Fibroblast of gingiva (primary cell): Measurements from ENCODE around the gene CDX1.

Experiments
- DNase-seq: peaks from one replicate; pipeline ENCODE4 v3.0.0-alpha.2; 2011; ENCODE audit warnings: low read depth

Gene CDX1

DNA sequence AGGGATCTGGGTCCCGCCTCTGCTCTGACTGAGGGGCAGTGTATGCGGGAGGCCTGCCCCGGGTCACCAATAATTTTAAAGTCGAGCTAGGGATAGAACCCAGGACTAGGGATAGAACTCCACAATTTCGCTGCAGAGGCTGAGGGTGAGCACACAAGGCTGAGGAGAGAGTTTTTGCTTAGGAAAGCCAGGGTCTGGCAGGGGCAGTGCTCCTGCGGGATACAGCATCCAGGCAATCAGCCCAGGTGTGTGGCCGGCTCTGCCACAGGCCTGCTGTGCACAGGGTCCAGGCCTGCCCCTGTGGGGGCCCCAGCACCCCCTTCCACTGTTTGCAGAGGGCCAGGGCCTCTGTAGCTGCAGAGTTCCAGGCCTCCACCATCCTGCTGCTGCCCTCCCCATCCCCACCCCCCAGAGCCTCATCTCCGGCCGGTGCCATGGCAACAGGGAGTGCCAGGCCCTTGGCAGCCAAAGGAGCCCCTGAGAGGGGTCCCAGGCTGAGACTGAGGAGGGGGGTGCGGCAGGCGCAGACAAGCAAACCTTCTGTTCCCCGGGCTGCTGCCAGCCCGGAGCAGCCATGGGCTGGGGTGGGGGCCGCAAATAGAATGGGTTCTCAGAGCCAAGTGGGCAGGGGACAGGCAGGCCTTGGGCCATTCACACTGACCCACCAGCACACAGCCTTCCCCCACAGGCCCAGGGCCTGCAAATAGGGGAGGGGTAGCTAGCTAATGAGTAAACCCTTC is 19.5 kb upstream of the CDX1 start:
- DNase-seq, result no peak

DNA sequence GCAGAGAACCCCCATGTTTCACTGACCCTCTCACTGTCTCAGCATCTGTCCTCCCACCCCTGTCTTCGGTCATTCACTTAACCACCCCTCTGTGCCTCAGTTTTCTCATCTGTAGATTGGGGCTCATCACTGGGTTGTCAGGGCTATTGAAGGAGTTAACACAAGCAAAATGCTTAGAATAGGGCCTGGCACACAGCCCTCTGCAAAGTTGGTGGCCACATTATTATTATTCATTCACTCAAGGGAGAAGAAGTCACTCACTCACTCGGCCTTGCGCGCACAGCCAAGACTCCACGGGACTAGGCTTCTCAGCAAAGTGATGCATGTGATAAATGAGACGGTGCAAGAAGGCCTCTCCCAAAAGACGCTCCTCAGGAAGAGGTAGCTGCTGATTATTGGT is 18.9 kb upstream of the CDX1 start:
- peak; percentile 42 for DNase-seq

DNA sequence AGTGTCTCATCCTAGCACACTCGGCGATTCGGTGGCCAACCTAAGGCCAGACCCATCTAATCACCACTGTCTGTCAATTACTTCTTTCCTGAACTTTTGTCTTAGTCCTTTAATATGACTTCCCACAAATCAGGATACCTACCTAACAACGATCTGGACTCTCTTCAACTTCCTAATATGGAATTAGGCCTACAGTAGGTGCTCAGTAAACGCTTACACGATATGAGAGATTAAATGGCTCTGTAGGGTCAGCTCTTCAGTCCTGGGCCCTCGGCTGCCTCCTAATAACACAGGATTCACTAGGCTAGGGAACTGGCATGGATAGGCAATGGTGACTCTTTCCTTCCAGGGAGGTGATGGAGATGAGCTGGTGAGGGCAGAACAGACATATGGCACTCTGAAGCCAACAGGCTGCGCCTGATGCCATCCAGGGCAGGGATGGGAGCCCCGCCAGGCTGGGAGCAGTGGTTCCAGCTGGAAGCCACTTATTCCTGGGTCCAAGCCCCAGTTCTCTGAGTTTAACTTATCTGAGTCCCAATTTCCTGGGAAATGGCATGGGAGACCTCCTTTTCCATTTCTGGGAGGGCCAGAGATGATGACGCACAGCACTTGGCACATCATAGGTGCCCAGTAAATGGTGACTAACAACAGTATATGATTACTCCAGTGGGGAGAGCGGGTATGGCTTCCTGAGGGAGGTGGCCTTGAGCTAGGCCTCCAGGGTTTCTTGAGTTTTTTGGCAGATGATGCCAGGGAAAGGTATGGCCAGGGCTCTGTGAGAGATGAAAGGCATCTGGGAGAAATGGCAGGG is 18.3 kb upstream of the CDX1 start:
- DNase-seq, result peak; percentile 82

DNA sequence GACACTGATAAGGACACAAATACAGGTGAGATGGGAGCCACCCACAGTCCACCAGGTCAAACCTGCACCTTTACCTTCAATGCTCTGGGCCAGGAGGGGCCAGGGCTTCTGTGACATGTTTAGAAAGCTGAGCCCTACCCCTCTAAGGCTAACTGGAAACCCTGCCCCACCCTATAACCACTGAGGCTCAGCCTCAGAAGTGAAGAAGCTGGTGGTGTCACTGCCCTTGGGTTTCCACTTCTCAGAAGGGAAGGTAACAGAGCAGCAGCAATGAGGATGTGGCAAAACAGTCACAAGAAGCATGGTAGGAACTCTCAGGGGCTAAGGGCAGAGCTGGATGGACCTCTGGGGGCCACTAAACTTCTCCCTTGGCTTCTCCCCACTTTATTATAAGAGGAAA is 17.0 kb upstream of the CDX1 start:
- DNase-seq, result no peak

DNA sequence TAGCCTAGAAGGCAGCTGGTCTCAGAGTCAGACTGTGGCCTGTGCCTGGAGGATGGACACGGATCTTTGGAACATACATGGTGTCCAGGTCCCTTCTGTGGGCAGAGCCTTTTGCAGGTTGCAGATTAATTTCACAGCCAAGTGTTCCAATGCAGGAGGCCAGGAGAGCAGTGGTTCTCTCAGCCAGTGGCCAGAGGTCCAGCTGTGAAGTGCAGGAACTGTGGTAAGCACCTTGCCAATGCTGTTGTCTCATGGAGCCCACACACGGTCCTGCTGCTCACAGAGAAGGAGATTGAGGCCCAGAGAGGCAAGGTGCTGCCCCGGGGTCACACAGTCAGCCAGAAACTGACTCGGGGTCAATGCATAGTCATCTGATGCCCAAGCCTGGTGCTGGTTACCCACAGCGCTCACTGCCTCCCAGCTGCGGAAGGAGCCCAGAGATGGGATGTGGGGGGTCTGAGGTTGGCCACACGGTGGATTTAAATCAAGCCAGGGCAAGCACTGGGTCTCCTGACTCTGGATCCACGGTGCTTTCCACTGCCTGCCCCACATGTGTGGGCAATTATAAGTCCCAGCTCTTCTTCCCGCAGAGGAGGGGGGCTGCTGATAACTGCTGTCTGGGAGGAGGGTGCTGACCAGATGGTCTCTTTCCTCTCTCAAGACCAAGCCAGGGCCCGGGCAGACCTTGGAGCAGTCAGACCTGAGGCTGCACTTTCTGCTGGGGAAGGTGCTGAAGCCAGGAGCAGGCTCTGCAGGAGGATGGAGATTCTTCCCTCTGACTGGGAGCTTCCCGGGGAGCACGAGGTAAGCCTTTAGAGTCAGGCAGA is 13.7 kb upstream of the CDX1 start:
- DNase-seq, result peak; percentile 62

DNA sequence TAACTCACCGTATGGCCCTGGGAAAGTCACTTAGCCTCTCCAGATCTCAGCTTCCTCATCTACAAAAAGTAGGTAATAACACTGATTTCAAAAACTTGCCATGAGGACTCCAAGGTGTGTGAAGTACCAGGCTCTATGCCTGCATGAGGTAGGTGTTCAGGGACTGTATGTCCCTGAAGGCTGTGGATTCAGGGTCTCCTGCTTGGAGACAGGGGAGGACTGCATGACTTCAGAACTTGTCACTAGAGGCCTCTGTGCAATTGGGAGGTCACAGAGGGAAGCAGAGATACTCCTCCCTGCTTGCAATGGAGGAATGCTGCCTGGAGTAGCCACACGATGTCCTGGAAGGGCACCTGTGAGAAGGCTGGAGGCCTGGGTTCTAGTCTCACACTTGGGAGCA is 13.1 kb upstream of the CDX1 start:
- DNase-seq, result no peak

DNA sequence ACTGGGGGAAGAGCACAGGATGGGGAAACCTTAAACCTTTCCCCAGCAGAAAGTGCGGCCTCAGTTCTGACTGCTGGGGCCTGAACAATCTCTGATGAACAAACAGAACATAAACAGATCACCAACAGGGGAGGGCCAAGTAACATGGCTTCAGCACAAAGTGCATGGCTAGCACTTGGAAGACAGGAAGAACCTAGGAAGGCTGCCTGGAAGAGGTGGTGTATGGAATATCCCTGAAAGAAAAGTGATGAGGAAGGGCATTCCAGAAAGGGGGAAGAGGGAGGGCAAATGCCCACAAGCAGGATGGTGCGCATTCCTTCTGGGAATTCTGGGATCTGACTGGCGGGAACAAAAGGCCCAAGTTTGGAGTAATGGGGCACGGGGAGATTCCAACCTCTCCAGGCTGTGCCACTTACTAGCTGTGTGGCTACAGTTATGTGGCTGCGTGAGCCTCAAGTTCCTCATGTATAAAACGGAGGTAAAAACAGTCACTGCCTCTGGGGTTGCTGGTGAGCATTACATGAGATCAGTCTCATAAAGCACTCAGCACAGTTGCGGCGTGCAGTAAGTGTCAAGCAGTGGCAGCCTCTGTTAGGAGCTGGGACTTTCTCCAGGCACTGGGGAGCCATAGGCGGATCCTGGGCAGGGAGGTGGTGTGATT is 12.5 kb upstream of the CDX1 start:
- DNase-seq, result peak; percentile 59

DNA sequence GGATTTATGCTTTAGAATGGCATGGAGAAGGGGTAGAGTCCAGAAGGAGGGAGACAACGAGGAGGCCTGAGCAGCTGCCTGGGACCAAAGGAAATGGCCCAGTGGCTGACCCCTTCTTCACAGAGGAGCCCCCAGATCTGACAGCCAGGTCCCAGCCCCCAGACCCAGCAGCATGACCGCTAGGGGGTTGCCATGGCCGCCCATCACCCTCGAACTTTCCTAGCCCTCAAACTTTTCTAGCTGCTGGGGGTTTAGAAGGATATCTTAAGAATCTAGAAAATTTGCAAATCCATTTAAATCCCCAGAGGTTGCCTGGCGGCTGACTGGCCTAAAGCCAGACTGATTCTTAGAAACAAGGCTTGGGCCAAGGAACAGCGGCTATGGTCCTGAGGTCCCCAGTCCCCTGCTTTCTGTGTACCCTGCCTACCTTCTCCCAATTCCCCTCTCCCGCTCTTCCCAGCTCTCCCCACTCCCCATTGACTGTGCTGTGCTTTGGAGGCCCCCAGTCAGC is 11.9 kb upstream of the CDX1 start:
- no peak for DNase-seq

DNA sequence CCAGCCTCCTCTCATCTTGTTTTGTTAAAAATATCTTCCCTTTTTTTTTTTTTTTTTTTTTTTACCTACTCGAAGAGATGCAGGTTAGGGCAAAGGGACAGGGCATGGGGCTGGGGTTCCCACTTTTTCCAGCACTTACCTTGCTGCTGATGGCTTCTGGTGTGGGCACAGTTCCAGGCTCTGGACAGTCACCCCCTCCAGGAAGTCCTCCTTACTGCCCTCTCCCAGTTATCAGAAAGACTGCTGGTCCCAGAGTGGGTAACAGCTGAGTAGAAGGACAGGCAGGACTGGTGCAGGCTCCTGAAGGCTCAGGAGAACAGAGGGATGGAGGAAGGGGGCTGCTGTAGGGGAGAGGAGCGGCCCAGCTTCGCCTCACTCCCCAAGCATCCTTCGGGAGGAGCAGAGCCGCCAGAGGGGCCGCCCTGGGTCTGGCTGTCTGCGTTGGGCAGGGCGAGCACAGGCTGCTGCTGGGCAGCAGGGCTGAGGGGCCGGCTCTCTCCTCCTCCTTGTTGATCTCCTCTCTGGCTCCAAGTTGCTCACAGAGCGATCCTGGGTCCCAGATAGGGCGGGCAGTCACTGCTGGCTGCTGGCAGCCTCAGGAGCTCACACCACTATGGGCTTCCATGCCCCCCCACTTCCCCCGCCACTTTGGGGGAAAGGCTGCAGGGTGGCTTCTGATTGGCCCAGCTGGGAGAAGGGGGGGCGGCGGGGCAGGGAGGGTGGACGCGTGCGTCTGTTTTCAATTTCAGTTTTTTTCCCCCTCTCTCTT is 11.1 kb upstream of the CDX1 start, which contains the start of gene PDGFRB:
TSS of gene PDGFRB (minus strand) at position 588 of the 769 bp plus-strand sequence. CDS start 18,798 bp downstream, outside the sequence.
- DNase-seq, result peak; percentile 97

DNA sequence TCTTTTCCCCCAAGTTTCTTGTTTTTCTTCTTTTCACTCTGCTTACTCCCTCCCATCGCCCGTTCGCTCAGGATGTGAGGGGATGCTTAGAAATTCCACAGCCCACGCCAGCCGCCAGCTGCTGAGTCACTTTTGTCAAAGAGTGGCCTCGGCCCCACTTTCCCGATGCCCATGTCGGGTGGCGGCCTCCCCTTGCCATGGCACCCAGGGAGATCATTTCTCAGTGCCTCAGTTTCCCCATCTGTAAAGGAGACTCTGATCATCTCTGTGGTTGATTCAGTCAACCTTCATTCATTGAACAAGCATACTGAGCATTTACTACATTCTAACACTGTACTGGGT is 10.6 kb upstream of the CDX1 start:
- no peak for DNase-seq

DNA sequence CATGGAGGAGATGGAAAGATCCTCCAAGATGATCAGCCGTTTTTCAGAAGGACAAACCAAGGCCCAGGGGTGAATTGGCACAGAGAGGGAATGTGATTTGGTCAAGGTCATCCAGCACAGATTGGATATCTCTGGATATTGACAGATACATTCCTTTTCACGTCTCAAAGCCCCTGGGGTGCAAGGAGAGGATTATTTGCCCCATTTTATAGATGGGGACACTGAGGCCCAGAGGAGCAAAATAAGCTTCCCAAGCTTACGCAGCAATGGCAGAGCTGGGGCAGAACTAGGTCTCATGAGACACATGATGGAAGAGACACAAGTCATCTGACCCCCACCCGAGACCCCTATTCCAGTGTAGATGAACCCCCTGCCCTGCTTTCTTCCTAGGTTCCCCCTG is 10.0 kb upstream of the CDX1 start:
- DNase-seq, result no peak

DNA sequence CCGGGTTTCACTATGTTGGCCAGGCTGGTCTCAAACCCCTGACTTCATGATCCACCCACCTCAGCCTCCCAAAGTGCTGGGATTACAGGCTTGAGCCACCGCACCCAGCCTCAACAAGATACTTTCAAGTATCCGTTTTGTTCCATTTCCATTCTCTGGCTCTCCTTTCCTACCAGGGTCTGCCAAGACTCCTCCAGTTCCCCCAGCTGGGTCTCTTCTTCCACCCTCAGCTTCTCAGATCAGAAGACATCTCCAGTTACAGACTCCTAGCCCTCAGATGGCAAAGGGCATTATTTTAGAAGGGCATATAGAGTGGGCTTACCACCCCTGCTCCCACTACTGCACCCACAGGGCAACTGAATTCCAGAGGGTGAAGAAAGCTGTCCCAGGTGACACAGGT is 9.4 kb upstream of the CDX1 start:
- DNase-seq, result no peak

DNA sequence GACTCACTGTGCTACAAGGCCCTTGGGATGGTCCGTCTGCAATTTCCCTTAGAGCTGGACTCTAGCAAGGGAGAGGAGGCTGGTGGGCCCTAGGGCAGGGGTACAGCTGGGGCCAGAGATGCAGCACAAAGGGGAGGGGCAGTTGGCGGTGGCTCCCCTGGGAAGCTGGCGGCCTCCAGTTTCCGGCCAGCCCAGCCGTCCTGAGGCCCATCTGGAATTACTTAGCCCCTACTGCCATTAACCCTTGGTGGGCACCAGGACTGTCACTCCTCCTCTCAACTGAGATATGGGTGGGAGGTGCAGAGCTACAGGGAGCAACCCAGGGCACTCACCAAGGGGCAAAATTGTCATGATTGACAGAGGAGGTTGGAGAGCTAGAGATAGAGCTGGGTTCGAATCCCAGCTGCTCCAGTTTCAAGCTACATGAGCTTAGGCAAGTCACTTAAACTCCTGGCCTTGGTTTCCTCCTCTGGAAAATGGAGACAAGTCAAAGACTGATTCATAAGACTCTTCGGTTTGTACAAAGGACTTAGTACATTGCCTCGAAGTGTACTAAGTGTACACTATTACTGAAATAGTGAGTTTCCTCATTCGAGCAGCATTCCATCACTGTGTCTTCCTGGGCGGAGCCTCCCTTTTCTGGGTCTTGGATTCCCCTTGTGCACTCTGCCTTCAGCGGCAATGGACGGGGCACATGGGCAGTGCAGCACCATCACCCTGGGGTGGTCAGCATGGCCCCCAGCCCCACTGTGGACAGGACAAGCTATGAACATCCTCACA is 8.2 kb upstream of the CDX1 start:
- DNase-seq, result peak; percentile 70

DNA sequence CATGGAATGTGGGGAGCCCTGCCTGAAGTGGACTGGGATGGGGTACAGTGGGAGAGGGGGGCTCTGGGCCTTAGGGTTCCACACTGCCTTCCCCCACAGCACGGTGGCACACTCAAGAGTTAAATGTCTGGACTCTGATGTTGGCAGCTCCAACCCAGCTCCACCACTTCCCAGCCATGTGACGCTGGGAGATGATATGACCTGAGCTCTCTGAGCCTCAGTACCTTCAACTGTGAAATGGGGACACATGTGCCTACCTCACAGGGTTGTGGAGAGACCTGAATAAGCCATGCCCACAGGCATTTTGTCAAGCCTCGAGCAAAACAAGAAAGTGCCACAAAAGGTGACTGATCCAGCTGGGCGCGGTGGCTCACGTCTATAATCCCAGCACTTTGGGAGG is 7.5 kb upstream of the CDX1 start:
- DNase-seq, result no peak

DNA sequence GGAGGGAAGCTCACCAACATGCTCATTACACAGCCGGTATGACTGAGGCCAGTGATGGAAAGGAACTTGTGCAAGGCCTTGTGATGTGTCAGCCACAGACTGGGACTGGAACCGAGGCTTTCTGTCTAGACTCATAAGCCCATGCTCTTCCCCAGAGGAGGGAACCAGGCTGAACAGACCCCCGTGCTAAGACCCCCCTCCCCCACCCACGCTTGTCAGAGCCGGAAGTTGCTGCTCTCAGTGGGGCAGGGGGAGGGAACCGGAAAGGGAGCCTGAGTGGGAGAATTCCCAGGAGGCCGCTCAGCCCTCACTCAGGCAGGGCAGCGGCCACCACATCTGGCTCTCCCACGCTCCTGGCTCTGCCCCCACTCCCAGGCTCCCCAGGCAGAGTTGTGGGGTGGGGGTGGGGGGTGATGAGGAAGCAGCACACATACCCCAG is 6.8 kb upstream of the CDX1 start:
- peak; percentile 51 for DNase-seq

DNA sequence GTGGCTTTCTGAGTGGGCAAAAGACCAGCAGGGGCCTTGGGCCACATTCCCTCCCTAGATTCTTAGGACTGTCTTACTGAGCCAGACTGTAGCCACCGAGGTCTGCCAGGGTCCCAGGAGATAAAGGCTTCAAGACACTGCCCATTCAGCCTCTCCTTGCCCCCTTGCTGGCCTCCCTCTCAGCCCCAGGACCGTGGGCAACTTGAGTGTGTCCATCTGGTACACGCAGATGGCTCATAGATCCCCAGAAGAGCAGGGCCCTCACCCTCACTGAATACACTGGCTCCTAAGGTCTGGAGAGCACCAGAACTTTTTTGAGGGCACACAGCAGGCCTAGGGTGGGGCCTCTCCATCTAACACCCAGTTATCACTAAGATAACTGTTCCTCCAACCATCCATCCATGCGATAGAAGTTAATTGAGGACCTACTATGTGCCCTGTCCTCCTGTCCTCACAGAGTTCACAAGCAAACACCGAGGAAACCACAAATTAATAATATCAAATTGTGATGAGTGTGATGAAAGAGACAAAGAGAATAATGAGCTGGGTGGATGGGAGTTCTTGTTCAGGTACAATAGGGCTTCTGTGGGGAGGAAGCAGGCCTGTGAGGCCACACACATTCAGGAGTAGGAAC is 6.0 kb upstream of the CDX1 start:
- no peak for DNase-seq

DNA sequence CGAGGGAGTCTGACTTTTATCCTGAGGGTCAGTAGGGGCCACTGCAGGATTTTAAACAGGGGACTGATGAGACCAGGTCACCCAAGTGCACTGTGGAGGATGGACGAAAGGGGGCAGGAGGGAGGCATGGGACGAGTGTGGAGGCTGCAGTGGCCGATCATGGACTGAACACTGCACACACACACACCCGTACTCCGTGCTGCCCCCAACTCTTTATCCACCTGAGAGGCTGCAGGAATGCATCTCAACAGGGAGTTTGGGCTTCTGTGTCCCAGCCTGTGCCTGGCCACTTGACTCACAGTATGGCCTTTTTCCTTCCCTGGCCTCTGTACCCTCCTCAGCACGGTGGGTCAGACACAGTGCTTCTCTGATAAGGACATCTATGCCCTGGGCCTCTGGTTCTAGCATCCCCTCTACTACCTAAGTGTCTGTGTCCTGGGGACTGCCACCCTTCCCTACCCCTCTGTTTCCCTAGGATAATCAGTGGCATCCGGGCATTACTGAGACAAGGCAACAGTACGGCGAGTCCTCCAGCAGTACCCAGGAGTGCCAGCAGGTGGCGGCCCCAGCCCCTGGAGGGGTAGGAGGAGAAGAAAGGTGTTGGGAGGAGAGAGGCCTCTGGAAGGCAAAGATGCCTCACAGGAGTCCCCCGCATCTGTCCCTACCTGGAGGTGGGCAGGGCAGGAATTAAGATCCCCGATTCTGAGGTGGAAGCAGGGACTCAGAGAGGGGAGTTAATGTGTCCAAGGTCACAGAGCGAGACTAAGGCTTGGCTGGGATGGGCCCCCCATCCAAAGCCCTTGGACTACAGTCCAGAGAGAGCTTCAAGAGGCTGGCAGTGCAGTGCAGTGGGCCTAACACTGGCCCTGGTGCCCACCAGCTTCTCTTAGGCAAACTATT is 5.1 kb upstream of the CDX1 start:
- peak; percentile 49 for DNase-seq

DNA sequence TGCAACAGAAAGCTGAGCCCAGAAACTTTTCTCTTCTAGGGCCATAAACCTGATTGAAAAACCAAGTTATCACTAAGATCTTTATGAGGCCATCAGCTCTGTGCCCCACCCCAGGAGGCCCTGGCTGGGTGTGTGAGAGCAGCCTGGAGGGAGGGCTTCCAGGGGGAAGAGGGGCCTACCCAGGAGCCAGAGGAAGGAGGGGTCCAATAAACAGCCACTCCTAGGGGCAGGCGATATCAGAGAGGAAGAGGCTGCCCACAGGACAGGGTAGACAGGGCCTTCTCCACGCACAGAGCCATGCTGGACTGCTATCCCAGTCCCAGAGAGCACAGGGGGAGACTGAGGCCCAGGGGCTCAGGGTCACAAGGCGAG is 4.5 kb upstream of the CDX1 start:
- no peak for DNase-seq

DNA sequence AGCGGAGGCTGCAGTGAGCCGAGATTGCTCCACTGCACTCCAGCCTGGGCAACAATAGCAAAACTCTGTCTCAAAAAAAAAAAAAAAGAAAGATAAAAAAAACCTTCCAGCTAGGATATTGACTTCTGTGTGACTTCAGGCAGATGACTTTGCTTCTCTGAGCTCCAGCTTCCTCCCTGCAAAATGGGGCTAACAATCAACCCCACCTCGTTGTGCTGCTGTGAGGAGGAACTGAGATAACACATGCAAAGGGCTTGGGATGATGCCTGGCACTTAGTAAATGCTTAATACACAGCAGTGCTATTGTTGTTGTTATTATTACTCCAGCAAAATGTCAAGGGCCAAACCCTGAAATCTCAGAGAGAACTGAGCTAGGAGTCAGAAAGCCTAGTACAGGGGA is 3.5 kb upstream of the CDX1 start:
- DNase-seq, result no peak
